ENCODE data around the gene ACP4.
"Not testable (repeated sequence)": the region's sequence is repeated elsewhere in the genome, so short reads cannot be mapped to it uniquely, and the experiment has no call there.

The ACP4 gene

GRCh38 chr19:50797781-50798658 is 7.8 kb downstream of the ACP4 start:
- DNase-seq (ENCODE audit: low spot score), result no peak

- DNase-seq (ENCODE audit: low spot score), result no peak
Measured at GRCh38 chr19:50798659-50799546, 8.7 kb downstream of the ACP4 start.

GRCh38 chr19:50799547-50799851 is 9.3 kb downstream of the ACP4 start:
- DNase-seq (ENCODE audit: low spot score), result no peak

GRCh38 chr19:50801107-50801506 is 10.9 kb downstream of the ACP4 start:
- DNase-seq (ENCODE audit: low spot score), result no peak

GRCh38 chr19:50803633-50804419 is 13.6 kb downstream of the ACP4 start:
- no peak for DNase-seq (ENCODE audit: low spot score)

- DNase-seq (ENCODE audit: low spot score), result peak; percentile 99
Measured at GRCh38 chr19:50804420-50805272, 14.4 kb downstream of the ACP4 start.

- no peak for DNase-seq (ENCODE audit: low spot score)
Measured at GRCh38 chr19:50808856-50809255, 18.6 kb downstream of the ACP4 start.

GRCh38 chr19:50811622-50812238 is 21.5 kb downstream of the ACP4 start:
- DNase-seq (ENCODE audit: low spot score), result not testable (repeated sequence)

GRCh38 chr19:50812474-50812873 is 22.3 kb downstream of the ACP4 start:
- no peak for DNase-seq (ENCODE audit: low spot score)

- no peak for DNase-seq (ENCODE audit: low spot score)
Measured at GRCh38 chr19:50814883-50815282, 24.7 kb downstream of the ACP4 start.

GRCh38 chr19:50815439-50815838 is 25.2 kb downstream of the ACP4 start:
- no peak for DNase-seq (ENCODE audit: low spot score)

GRCh38 chr19:50817941-50818858 is 28.0 kb downstream of the ACP4 start:
- peak; percentile 60 for DNase-seq (ENCODE audit: low spot score)

GRCh38 chr19:50818859-50819472 is 28.8 kb downstream of the ACP4 start:
- DNase-seq (ENCODE audit: low spot score), result no peak

- DNase-seq (ENCODE audit: low spot score), result no peak
Measured at GRCh38 chr19:50819636-50820035, 29.4 kb downstream of the ACP4 start.

- DNase-seq (ENCODE audit: low spot score), result no peak
Measured at GRCh38 chr19:50820086-50820485, 29.9 kb downstream of the ACP4 start.

- DNase-seq (ENCODE audit: low spot score), result no peak
Measured at GRCh38 chr19:50820549-50821247, 30.5 kb downstream of the ACP4 start.

- no peak for DNase-seq (ENCODE audit: low spot score)
Measured at GRCh38 chr19:50821248-50821612, 31.0 kb downstream of the ACP4 start.

GRCh38 chr19:50821622-50822021 is 31.4 kb downstream of the ACP4 start:
- no peak for DNase-seq (ENCODE audit: low spot score)
